Keratinocyte (primary cell): Measurements from ENCODE around the gene STAG1. TPM values are rescaled to one million over a fixed set of nuclear protein-coding genes. Genes with fewer than 3 reads are reported as not detected.

ENCODE experiments used
- DNase-seq: peaks from one replicate; pipeline ENCODE4 v3.0.0-alpha.2; 2011; ENCODE audit warnings: low read depth, missing footprints, low spot score
- FAIRE-seq: peaks from 2 replicates; lab custom pipeline; 2011; peaks lifted over from hg19 to GRCh38; lab: Jason Lieb, UNC
- H2AFZ ChIP-seq: 2 replicates; pipeline ENCODE4 v1.6.0; 2012; ENCODE audit warnings: low read length, control low read depth, inconsistent platforms; ENCODE audit not compliant: control insufficient read depth
- H3K27ac ChIP-seq: 2 replicates; pipeline ENCODE4 v1.5.1; 2011; ENCODE audit warnings: low read length; ENCODE audit not compliant: control insufficient read depth, insufficient read depth
- H3K27me3 ChIP-seq: 3 replicates; pipeline ENCODE4 v1.6.0; 2011; ENCODE audit warnings: low read length; ENCODE audit not compliant: control insufficient read depth, insufficient read depth; ENCODE audit errors: extremely low read depth
- H3K36me3 ChIP-seq, 2 experiments: 2 replicates in 1 of 2; 3 replicates in 1 of 2; pipeline ENCODE4 v1.5.1; 2011; ENCODE audit warnings: low read length in 2 of 2, mild to moderate bottlenecking in 1 of 2; ENCODE audit not compliant: control insufficient read depth in 2 of 2, insufficient read depth in 2 of 2; ENCODE audit errors: extremely low read depth in 1 of 2
- H3K4me1 ChIP-seq: 3 replicates; pipeline ENCODE4 v1.5.1; 2011; ENCODE audit warnings: low read length; ENCODE audit not compliant: control insufficient read depth, insufficient read depth; ENCODE audit errors: extremely low read depth
- H3K4me2 ChIP-seq: 3 replicates; pipeline ENCODE4 v1.6.0; 2011; ENCODE audit warnings: low read depth, low read length; ENCODE audit not compliant: control insufficient read depth, insufficient read depth; ENCODE audit errors: extremely low read depth
- H3K4me3 ChIP-seq, 3 experiments: fragments of 200-600 bp in 1 of 3; sonication (generic) in 1 of 3; 2 replicates in 2 of 3; 3 replicates in 1 of 3; pipeline ENCODE4 v1.5.1; 2011 to 2016; ENCODE audit warnings: low read length in 3 of 3, mild to moderate bottlenecking in 3 of 3, control low read depth in 2 of 3, inconsistent platforms in 1 of 3, low read depth in 1 of 3, mixed read lengths in 1 of 3, mixed run types in 1 of 3, moderate library complexity in 1 of 3; ENCODE audit not compliant: control insufficient read depth in 2 of 3, insufficient read depth in 2 of 3; ENCODE audit errors: extremely low read depth in 1 of 3
- H3K79me2 ChIP-seq: 2 replicates; pipeline ENCODE4 v1.6.0; 2012; ENCODE audit warnings: low read length; ENCODE audit not compliant: control insufficient read depth, insufficient read depth
- H3K9ac ChIP-seq: 3 replicates; pipeline ENCODE4 v1.6.0; 2011; ENCODE audit warnings: low read length; ENCODE audit not compliant: control insufficient read depth, insufficient read depth; ENCODE audit errors: extremely low read depth
- H3K9me1 ChIP-seq: 3 replicates; pipeline ENCODE4 v1.6.0; 2011; ENCODE audit warnings: low read length; ENCODE audit not compliant: control insufficient read depth, insufficient read depth; ENCODE audit errors: extremely low read depth
- H3K9me3 ChIP-seq: 2 replicates; pipeline ENCODE4 v1.5.1; 2012; ENCODE audit warnings: low read depth, low read length; ENCODE audit not compliant: control insufficient read depth
- H4K20me1 ChIP-seq: 3 replicates; pipeline ENCODE4 v1.6.0; 2011; ENCODE audit warnings: low read length; ENCODE audit not compliant: control insufficient read depth, insufficient read depth; ENCODE audit errors: extremely low read depth
- CTCF ChIP-seq, 3 experiments: IDR thresholded peaks in 1 of 3; conservative IDR thresholded peaks in 1 of 3; optimal IDR thresholded peaks in 1 of 3; 2 replicates in 2 of 3; 3 replicates in 1 of 3; pipeline versions ENCODE3 to v1.5.1; 2011; ENCODE audit warnings: low read length in 3 of 3, mild to moderate bottlenecking in 3 of 3, moderate library complexity in 2 of 3, control low read depth in 1 of 3, inconsistent platforms in 1 of 3; ENCODE audit not compliant: insufficient read depth in 2 of 3; ENCODE audit errors: extremely low read depth in 1 of 3
- EZH2 ChIP-seq: IDR thresholded peaks from one replicate; pipeline ENCODE4 v1.6.1; 2012; ENCODE audit warnings: inconsistent platforms, mild to moderate bottlenecking, low read length, moderate library complexity
- dilution Hi-C: fragments of 300-500 bp; cut with MboI; formaldehyde crosslinking; loops from one replicate; pipeline ENCODE4 v1.7.0; 2020; ENCODE audit warnings: low sequenced_read_pairs; ENCODE audit not compliant: extremely low pct_ligation_motif_present
- polyA plus RNA-seq, 5 experiments: library from polyadenylated mRNA; depleted of rRNA in 3 of 5; stranded (reverse) in 3 of 5; stranded (forward) in 1 of 5; unstranded in 1 of 5; fragments of >200 nt; gene quantifications; 1 replicate in 1 of 5; 2 replicates in 3 of 5; 3 replicates in 1 of 5; pipeline versions ENCODE4 v1.2.1 to v1.2.3, GENCODE V29; 2011 to 2012; ENCODE audit warnings: missing spikeins in 2 of 5, low read depth in 1 of 5, low replicate concordance in 1 of 5

Gene STAG1
- polyA plus RNA-seq, 1 donor (not counting 4 experiments of a cell fraction or from before 2014, with no cell fraction given), result 11.8 TPM

- H3K4me1 ChIP-seq, result no peaks in the 10 kb centered on the region
- H3K9ac ChIP-seq, result no peak overlapping the region
- no peak overlapping the region for H3K27ac ChIP-seq
- no peak overlapping the region for H3K4me3 ChIP-seq
- H3K79me2 ChIP-seq, result no peaks in the 10 kb centered on the region
- H3K4me2 ChIP-seq, result no peak overlapping the region
- H3K36me3 ChIP-seq, result peaks cover 2 to 4% of the 10 kb centered on the region in 2 experiments
- TF ChIP-seq CTCF (optimal IDR thresholded peaks at IDR 0.05 in 1 of 3, IDR thresholded peaks at IDR 0.05 in 1 of 3, conservative IDR thresholded peaks at IDR 0.05 in 1 of 3; ENCODE audit: extremely low read depth in 1 of 3, insufficient read depth in 2 of 3, low read length in 3 of 3), result no peak
- no peak for TF ChIP-seq EZH2
- H2AFZ ChIP-seq, result no peak overlapping the region
- DNase-seq (no peak), FAIRE-seq (no peak)
- no peaks in the 10 kb centered on the region for H3K9me3 ChIP-seq
- H3K9me1 ChIP-seq, result no peaks in the 10 kb centered on the region
- H4K20me1 ChIP-seq, result no peaks in the 10 kb centered on the region
- dilution Hi-C loops, result no loop called here
- no peaks in the 10 kb centered on the region for H3K27me3 ChIP-seq
Measured at GRCh38 chr3:136293279-136293678, 458.9 kb downstream of the STAG1 start.

GRCh38 chr3:136292500-136292899 is 459.7 kb downstream of the STAG1 start:
- Histone ChIP-seq H3K36me3 (peaks cover 2 to 4% of the 10 kb centered on the region in 2 experiments), H4K20me1 (no peaks in the 10 kb centered on the region), H3K79me2 (no peaks in the 10 kb centered on the region), H3K27ac (no peak overlapping the region), H3K4me3 (no peak overlapping the region), H3K4me2 (no peak overlapping the region), H3K27me3 (no peaks in the 10 kb centered on the region), H3K9ac (no peak overlapping the region), H3K9me3 (no peaks in the 10 kb centered on the region), H3K9me1 (no peaks in the 10 kb centered on the region), H2AFZ (no peak overlapping the region), H3K4me1 (no peaks in the 10 kb centered on the region)
- no peak for FAIRE-seq
- no peak for DNase-seq
- no peak for TF ChIP-seq EZH2
- TF ChIP-seq CTCF (optimal IDR thresholded peaks at IDR 0.05 in 1 of 3, IDR thresholded peaks at IDR 0.05 in 1 of 3, conservative IDR thresholded peaks at IDR 0.05 in 1 of 3; ENCODE audit: extremely low read depth in 1 of 3, insufficient read depth in 2 of 3, low read length in 3 of 3), result no peak
- dilution Hi-C loops, result no loop called here
